Measurements from ENCODE around the gene HSPB1.

GRCh38 chr7:76296743-76297740 is 5.4 kb upstream of the HSPB1 start:
- no peak for TF ChIP-seq SP1 (IDR thresholded peaks at IDR 0.05)
- no peak for TF ChIP-seq FOXA1 (IDR thresholded peaks at IDR 0.05)
- TF ChIP-seq BHLHE40 (IDR thresholded peaks at IDR 0.05; ENCODE audit: borderline replicate concordance) = no peak
- TF ChIP-seq LEF1 (IDR thresholded peaks at IDR 0.05; ENCODE audit: borderline replicate concordance) = no peak
- TF ChIP-seq FOXM1 (IDR thresholded peaks at IDR 0.05; ENCODE audit: borderline replicate concordance) = no peak
- no peak for TF ChIP-seq FOXK2 (IDR thresholded peaks at IDR 0.05)

Measured in HEK293T (cell line).